GM10248 (cell line): Measurements from ENCODE around the gene TRIM2.

Experiments
- CTCF ChIA-PET: fragments of 300-600 bp; sonication (Branson Sonifier 250); formaldehyde crosslinking; extraction: SDS; loops from one replicate; lab custom pipeline; 2021; ENCODE audit warnings: antibody characterized with exemption; lab: Yijun Ruan, JAX
- POLR2A ChIA-PET: fragments of 350-650 bp; sonication (Branson Sonifier 250); formaldehyde crosslinking; extraction: SDS; loops from one replicate; lab custom pipeline; 2020; ENCODE audit warnings: antibody characterized with exemption; lab: Yijun Ruan, JAX
- DNase-seq: peaks from one replicate; pipeline ENCODE4 v3.0.0; 2012; ENCODE audit errors: extremely low spot score
- CTCF ChIP-seq: IDR thresholded peaks from 2 replicates; pipeline ENCODE4 v1.5.1; 2012; ENCODE audit warnings: mild to moderate bottlenecking, low read depth; ENCODE audit errors: extremely low read depth, missing control alignments, control extremely low read depth

The TRIM2 gene

GRCh38 chr4:153222707-153223426 lies 18.6 kb downstream of the TRIM2 start:
- CTCF ChIA-PET: interaction anchor here (1.0 to 1.1 kb wide), 3 partner anchors 8 to 95 kb away, joined by 3 to 4 read pairs (median 3); no protein-coding TSS in a partner anchor
- POLR2A ChIA-PET: no interaction called here
- no peak for TF ChIP-seq CTCF

GRCh38 chr4:153223427-153223801 lies 19.2 kb downstream of the TRIM2 start:
- ChIA-PET POLR2A (no interaction called here), CTCF (interaction anchor here (1.0 to 1.1 kb wide), 3 partner anchors 9 to 96 kb away, joined by 3 to 4 read pairs (median 3); no protein-coding TSS in a partner anchor)
- DNase-seq: no peak
- TF ChIP-seq CTCF: no peak

More at GRCh38 chr4:153222707-153223426, 18.6 kb downstream of the TRIM2 start:
- DNase-seq: peak; percentile 66

- CTCF ChIA-PET: no interaction called here
- TF ChIP-seq CTCF: no peak
- DNase-seq: no peak
- POLR2A ChIA-PET: no interaction called here
Measured at GRCh38 chr4:153223930-153224329, 19.7 kb downstream of the TRIM2 start.

- DNase-seq: no peak
- CTCF ChIA-PET: no interaction called here
- TF ChIP-seq CTCF: no peak
- POLR2A ChIA-PET: no interaction called here
Measured at GRCh38 chr4:153224474-153224873, 20.2 kb downstream of the TRIM2 start.

GRCh38 chr4:153227469-153228075 lies 23.3 kb downstream of the TRIM2 start:
- no peak for DNase-seq
- ChIA-PET POLR2A (no interaction called here), CTCF (interaction anchor here (1.3 to 2.0 kb wide), 2 partner anchors 90 to 100 kb away, joined by 4 to 6 read pairs; no protein-coding TSS in a partner anchor)
- no peak for TF ChIP-seq CTCF

GRCh38 chr4:153228512-153229140 lies 24.4 kb downstream of the TRIM2 start:
- TF ChIP-seq CTCF: no peak
- no peak for DNase-seq
- ChIA-PET CTCF (no interaction called here), POLR2A (no interaction called here)
